Fibroblast of skin of left biceps (primary cell): ENCODE measurements around the gene RALGPS2.
A peak's percentile ranks its signal among the peaks of the same experiment; 100 is the strongest.

Source experiments
- DNase-seq, 2 experiments: peaks; one replicate each; pipeline ENCODE4 v3.0.0-alpha.2; 2013; ENCODE audit warnings: low read depth in 2 of 2

RALGPS2 gene

GRCh38 chr1:178724728-178725465 lies at the start of gene RALGPS2:
Gene RALGPS2, plus strand, starts transcription at chr1:178725244. Its CDS starts 51,521 bp downstream, at chr1:178776765.
- peak; percentile 54 for DNase-seq

GRCh38 chr1:178679237-178679636 lies 45.8 kb upstream of the RALGPS2 start:
- no peak for DNase-seq

GRCh38 chr1:178682429-178682828 lies 42.6 kb upstream of the RALGPS2 start:
- DNase-seq = no peak

GRCh38 chr1:178682886-178683285 lies 42.2 kb upstream of the RALGPS2 start:
- DNase-seq = no peak

- DNase-seq = no peak
Measured at GRCh38 chr1:178683291-178683690, 41.8 kb upstream of the RALGPS2 start.

- no peak for DNase-seq
Measured at GRCh38 chr1:178684111-178684510, 40.9 kb upstream of the RALGPS2 start.

GRCh38 chr1:178684542-178685000 lies 40.5 kb upstream of the RALGPS2 start:
- DNase-seq = peak; percentile 80 to 87

- DNase-seq = no peak
Measured at GRCh38 chr1:178686407-178686806, 38.6 kb upstream of the RALGPS2 start.

GRCh38 chr1:178688244-178688643 lies 36.8 kb upstream of the RALGPS2 start:
- peak in 1 of 2 experiments; percentile 26 for DNase-seq

- DNase-seq = no peak
Measured at GRCh38 chr1:178689769-178690168, 35.3 kb upstream of the RALGPS2 start.

- no peak for DNase-seq
Measured at GRCh38 chr1:178690496-178690895, 34.5 kb upstream of the RALGPS2 start.

- no peak for DNase-seq
Measured at GRCh38 chr1:178692564-178693327, 32.3 kb upstream of the RALGPS2 start.

GRCh38 chr1:178693366-178693765 lies 31.7 kb upstream of the RALGPS2 start:
- DNase-seq = no peak

- no peak for DNase-seq
Measured at GRCh38 chr1:178694923-178695525, 30.0 kb upstream of the RALGPS2 start.

GRCh38 chr1:178702146-178702545 lies 22.9 kb upstream of the RALGPS2 start:
- no peak for DNase-seq

- no peak for DNase-seq
Measured at GRCh38 chr1:178704833-178705232, 20.2 kb upstream of the RALGPS2 start.

GRCh38 chr1:178706432-178706831 lies 18.6 kb upstream of the RALGPS2 start:
- DNase-seq = no peak

- DNase-seq = peak in 1 of 2 experiments; percentile 36
Measured at GRCh38 chr1:178713259-178713658, 11.8 kb upstream of the RALGPS2 start.

GRCh38 chr1:178714453-178714852 lies 10.6 kb upstream of the RALGPS2 start:
- DNase-seq = no peak

GRCh38 chr1:178716111-178716510 lies 8.9 kb upstream of the RALGPS2 start:
- DNase-seq = peak; percentile 36 to 37

GRCh38 chr1:178718520-178718919 lies 6.5 kb upstream of the RALGPS2 start:
- no peak for DNase-seq

- no peak for DNase-seq
Measured at GRCh38 chr1:178723546-178723945, 1.5 kb upstream of the RALGPS2 start.

- no peak for DNase-seq
Measured at GRCh38 chr1:178724376-178724727, 692 bp upstream of the RALGPS2 start.
